ENCODE data around the gene NR2C2. TPM values are rescaled to one million over a fixed set of nuclear protein-coding genes. Genes with fewer than 3 reads are reported as not detected.

Gene NR2C2
- total and polyA plus RNA-seq, 2 of the 13 experiments (the other 11 are each of a cell fraction or from before 2014, with no cell fraction given) = 7.8 to 11.8 TPM

GRCh38 chr3:14921034-14921616, 26.3 kb upstream of the NR2C2 start (continued):
- no peak for TF ChIP-seq PHF20 (CRISPR knock-in tag; IDR thresholded peaks at IDR 0.05)
- 0 out of 2 replicates have a peak, but pooled peaks have one; percentile 75 for TF ChIP-seq AHR (CRISPR knock-in tag; IDR thresholded peaks at IDR 0.05)
- no peak for TF ChIP-seq SRY (CRISPR knock-in tag; IDR thresholded peaks at IDR 0.05)
- TF ChIP-seq ZNF770 (CRISPR knock-in tag; IDR thresholded peaks at IDR 0.05) = no peak
- TF ChIP-seq PRDM15 (CRISPR knock-in tag; IDR thresholded peaks at IDR 0.05) = no peak
- TF ChIP-seq ZNF569 (CRISPR knock-in tag; IDR thresholded peaks at IDR 0.05; ENCODE audit: borderline replicate concordance) = no peak
- 0 out of 2 replicates have a peak, but pooled peaks have one; percentile 19 for TF ChIP-seq ZNF451 (CRISPR knock-in tag; IDR thresholded peaks at IDR 0.05)
- TF ChIP-seq NFYB (CRISPR knock-in tag; IDR thresholded peaks at IDR 0.05) = no peak
- peak; percentile 72 for TF ChIP-seq SMC3 (IDR thresholded peaks at IDR 0.05; ENCODE audit: low read length)
- TF ChIP-seq MTF1 (CRISPR knock-in tag; IDR thresholded peaks at IDR 0.05) = no peak
- no peak for TF ChIP-seq ZNF318 (CRISPR knock-in tag; IDR thresholded peaks at IDR 0.05)
- TF ChIP-seq PRDM4 (CRISPR knock-in tag; IDR thresholded peaks at IDR 0.05; ENCODE audit: borderline replicate concordance) = no peak
- no peak for TF ChIP-seq ZBTB8A (CRISPR knock-in tag; IDR thresholded peaks at IDR 0.05; ENCODE audit: borderline replicate concordance, low read depth)
